GM19099 (cell line): ENCODE results near the gene FGD6.

Source experiments
- POLR2A ChIP-seq: IDR thresholded peaks from 3 replicates; pipeline ENCODE4 v1.6.1; 2011; ENCODE audit warnings: low read depth; ENCODE audit not compliant: insufficient read length; ENCODE audit errors: extremely low read depth

Gene FGD6

DNA sequence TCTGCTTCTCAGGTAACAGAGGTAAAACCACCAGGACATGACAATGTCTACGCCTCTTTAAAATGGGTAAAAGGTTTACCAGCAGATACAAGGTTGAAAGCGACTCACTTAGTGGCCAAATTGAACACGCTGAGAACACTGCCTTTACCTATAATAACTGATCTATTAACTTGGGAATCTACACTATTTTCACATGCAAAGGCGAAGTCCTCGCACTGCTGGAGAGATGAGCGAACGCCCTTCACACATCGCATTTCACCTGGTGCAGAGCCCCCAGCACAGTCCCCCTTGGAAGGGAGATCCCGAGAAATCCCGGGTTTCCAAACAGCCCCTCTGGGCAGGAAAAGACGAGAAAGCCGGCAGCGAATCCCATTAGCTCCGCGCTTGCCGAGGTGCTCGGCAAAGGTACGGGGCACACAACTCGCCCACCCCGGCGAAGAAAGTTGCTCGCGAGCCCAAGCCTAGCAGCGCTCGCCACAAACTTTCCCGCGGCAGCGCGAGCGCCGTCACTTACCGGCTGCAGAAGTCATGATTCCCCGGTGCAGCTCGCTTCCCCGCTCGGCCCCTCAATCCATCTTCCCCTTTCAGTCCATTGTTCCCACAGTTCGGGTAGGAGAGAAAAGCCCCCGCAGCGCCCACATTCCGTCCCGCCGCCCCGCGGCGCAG, 423 bp downstream of the FGD6 start:
- no peak for TF ChIP-seq POLR2A

DNA sequence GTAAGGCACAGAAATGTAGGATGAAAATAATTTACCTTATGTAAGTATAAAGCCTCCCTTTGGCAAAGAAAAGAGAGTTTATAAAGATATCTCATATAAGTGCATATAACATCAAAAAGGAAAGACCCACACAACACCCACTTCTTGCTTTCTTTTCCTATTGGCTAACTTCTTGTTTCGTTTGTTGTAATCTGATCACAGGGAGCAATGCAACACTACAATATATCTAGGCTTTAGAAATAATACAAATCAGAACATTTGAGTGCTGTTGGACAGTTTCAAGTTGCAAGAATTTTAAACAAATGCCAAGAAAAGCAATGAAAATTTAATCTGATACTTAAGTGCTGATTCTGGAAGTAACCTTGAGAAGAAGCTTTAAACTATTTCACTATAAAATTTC, 1.3 kb downstream of the FGD6 start:
- TF ChIP-seq POLR2A, result no peak

DNA sequence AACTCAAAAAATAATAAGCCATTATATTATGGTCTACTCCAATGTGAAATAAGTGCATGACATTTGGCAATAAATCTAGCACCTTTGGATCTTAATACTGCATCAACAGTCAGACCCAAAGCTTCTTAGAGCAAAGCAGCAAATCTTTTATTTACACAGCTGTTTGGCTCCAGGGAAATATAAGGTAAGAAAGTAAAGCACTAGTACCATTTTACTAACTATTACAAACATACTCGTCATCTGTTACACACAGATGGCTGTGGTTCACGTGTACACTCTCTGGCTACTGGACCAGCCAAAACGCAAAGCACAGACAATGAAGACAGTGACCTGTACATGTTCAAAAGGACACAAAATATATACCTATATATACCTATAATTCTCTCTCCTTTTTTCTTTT, 2.8 kb downstream of the FGD6 start:
- no peak for TF ChIP-seq POLR2A

DNA sequence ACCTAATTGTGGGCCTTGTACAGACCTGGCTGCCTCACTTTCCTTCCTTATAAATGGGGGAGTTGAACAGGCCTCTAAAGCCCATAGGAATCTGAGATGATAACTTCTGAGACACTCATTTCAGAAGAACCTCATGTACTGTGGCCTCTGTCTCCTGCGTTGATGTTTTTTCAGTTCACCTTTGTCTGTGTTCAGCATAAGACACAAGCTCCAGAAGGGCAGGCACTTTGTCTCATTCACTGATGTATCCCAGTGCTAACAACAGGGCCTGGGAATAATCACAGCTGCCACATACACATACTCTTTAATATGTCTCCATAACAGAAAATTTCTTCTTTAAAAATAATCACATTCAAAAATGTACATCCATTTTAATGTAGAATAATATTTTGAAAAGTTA, 3.3 kb downstream of the FGD6 start:
- no peak for TF ChIP-seq POLR2A

DNA sequence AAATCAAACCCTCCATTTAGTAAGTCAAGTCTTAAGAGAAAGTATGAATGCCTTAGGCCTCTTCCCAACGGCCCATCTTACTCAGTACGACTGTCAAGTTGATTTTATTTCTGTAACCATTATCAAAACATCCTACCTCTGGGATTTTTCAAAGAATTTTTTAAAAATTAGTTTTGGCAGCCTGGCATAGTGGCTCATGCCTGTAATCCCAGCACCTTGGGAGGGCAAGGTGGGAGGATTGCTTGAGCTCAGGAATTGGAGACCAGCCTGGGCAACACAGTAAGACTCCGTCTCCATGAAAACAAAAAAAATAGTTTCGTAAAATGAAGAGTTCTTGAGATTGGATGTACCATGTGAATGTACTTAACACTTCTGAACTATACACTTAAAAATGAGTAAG, 4.1 kb downstream of the FGD6 start:
- TF ChIP-seq POLR2A, result no peak

DNA sequence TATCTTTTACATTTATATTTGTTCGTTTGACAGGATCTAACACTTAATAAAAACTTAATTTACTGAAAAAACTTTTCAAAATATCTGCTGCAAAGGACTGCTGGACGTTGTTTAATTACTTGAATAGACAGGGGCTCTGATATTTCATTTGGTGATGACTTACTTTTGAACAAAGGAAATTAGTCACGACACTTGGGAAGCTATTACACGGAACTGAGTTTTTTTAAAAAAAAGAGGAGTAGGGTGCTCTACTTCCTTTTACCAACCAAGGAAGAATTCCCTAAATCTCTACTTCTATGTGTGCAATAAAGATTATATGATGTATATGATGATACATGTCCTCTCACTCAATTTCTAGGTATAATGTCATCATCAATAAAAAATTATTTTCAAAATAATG, 4.7 kb downstream of the FGD6 start:
- TF ChIP-seq POLR2A, result no peak

DNA sequence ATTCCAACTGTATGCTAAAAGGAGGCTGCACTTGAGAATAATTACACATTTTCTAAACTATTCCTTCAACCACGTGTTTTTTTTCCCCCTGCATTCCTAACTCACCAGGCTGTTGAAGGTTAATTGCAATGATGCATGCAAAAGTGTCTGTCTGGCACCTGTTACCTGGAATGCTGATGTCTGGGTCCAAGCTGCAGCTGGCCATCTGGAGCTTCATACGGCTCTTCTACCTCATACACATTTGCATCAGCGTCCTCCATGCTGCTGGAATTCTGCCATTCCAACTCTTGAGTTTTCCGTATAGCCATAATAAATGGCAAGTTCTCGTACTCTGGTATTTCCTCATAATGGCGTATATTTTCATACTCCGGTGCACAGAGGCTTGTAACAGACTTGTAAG, 8.6 kb downstream of the FGD6 start:
- TF ChIP-seq POLR2A, result no peak

DNA sequence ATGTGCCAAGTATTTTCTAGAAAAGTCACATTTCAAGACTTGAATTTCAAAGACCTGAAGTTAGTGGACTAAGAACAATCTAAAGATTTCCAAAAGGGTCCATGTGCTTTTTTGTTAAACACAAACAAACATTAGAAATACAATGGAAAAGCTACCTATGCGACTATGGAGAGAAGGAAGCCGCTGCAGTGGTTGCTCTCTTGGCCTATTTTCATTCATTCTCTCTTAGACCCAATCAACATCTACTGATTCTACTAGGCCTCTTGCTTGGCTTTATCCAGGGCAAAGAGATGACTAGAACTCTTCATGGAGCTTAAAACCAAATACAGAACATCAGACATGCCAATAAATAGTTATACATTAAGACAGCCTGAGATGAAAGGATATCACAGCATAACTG, 9.9 kb downstream of the FGD6 start:
- no peak for TF ChIP-seq POLR2A

DNA sequence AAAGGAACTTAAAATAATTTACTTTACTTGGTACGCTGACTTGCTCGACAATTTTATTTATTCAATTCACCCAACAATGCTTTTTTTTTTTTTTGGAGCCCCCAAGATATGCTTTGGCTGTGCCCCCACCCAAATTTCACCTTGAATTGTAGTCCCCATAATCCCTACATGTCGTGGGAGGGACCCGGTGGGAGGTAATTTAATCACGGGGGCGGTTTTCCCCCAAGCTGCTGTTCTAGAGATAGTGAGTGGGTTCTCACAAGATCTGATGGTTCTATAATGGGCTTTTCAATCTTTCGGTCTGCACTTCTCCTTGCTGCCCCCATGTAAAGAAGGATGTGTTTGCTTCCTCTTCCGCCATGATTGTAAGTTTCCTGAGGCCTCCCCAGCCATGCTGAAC, 10.4 kb downstream of the FGD6 start:
- TF ChIP-seq POLR2A, result no peak

DNA sequence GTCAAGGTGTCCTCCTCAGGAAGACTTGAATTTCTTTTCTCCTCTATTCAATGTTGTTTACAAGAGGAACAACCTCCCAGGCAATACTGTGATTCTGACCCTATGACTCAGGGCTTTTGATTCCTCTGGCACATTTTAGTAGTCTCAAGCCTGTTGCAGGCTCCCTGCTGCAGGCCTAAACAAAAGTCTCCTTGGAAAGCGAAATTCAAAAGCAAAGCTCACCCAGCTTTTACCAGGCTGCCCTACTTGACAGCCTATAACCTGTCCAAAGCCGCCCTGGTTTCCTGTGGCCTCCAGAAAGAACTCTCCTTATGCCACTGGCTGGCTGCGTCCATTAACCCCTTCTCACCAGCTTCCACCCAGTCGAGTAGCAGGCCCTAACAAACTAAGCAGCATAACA, 11.6 kb downstream of the FGD6 start:
- TF ChIP-seq POLR2A, result no peak

DNA sequence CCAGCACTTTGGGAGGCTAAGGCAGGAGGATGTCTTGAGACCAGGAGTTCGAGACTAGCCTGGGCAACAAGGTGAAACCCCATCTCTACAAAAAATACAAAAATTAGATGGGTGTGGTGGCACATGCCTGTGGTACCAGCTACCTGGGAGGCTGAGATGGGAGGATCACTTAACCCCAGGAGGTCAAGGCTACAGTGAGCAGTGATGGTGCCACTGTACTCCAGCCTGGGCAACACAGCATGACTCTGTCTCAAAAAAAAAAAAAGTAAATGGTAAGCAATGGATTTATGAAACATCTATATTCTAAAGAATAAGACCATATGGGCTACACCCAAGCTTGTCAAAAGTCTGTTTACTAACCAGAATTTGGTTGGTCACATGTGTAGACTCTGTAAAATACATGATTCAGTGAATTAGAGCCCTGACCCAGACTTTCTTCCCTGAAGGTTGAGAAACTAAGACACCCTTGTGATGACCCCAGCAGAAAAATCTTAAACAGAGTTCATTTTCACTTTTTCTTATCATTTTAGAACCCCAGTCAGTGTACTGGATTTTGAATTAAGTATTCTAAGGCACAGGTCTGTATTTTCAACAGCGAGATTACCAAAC, 12.1 kb downstream of the FGD6 start:
- TF ChIP-seq POLR2A, result no peak

DNA sequence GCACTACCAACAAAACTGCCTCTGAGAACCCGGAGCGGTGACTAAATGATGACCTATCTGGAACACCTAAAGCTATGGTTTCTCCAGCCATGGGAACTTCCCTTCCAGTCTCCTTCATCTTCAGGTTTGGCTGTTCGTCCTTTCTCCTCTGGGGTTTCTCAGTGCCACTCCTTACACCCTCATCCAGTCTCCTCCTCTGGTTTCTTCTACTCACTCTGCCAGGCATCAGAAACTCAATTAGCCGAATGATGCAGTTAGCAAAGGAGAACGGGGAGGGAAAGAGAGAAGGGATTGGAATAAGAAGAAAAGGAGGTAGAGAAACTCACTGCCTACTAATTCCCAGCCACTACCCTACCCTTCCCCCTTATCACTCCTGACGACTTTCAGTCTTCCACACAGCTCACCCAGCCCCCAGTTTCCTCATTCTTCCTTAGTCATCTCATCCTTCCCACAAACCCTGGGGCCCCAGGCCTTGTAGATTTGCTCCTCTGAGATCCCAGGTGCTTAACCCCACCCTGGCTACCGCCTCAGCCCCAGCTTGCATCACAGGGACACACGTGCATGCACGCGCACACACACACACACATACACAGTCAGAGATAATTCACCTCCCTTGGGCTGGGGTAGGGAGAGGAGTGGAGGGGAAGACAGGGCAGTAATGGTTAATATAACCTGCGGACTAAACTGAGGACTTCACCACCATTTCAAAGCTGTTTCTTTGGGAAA, 13.0 kb downstream of the FGD6 start:
- TF ChIP-seq POLR2A, result no peak

DNA sequence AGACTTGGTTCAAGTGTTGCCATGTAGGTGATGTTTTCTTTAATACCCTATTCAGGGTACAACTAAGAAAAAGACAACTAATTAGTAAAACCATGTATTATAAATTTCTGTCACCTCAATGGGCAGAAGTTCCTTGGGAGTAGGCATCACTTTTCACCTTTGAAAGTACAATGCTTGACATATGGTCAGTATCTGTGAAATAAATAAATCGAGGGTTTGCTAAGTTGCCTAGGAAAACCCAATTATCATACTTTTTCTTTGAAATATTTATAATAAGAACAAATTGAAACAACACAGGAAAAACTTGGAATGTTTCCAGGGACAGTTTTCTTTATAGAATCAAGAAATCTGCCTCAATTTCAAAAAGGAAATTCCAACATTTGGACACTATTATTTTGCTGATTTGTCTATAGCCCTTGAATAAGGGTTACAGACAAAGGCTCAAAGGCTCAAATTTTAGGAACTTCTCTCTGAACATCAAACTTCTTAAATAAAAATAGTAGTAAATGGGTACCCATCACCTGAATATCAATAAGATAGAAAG, 13.7 kb downstream of the FGD6 start:
- no peak for TF ChIP-seq POLR2A

DNA sequence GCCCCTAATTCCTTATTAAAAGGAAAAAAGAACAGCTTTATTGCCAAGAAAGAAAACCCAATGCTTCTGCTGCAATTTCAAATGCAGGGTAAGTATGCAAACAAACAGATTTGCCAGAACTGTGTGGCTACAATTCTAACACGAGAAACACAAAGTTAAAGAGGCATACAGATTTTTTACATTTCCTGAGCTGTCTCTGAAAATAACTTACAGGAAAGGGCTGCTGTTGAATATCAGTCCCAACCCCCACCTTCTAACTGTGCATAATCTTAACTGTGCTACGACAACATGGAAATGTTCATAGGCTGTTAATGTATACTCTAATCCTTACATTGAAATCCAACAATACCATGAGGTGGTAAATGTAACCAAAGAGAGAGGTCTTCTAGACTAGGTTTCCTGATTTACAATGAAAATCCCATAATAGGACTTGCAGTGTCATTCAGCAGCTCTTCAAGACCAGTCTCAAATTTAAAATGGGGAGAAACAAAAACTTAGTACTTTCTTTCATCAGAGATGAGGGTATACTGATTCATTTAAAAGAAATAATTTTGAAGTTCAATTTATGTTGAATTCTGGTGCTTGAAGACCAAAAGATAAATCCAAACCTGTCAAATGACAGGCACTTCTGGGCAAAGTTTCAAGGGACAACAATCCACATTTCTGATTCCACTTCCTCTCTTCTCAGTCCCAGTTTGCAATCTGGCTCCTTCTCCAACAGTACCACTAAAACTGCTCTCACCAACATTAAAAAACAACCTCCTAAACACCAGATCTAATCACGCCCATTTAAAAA, 14.4 kb downstream of the FGD6 start:
- no peak for TF ChIP-seq POLR2A

DNA sequence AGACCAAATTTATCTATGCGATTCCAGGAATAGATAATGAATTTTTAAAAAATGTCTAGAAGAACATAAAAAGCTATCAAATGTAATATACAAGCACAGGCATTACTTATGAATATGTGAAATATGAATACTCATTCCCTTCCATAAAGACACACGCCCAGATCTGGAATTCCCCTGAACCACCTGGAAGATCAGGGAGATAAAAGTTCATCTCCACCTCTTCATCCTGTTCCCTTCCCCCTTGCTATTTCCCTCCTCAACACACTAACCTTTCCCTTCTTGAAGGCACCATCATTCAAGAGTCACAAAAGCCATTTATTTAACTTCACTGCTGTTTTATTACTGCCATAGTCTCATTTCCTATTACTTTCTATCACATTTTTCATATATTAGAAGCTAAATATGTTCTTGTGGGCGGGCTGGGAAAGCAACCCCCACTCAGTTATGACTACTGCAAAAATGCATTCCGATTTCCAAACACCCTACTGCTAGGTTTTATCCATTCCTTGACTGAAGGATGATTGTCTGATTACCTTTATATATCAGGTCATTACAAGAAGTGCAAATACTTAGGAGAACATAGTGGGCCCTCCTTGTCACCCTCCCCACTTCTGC, 16.1 kb downstream of the FGD6 start:
- TF ChIP-seq POLR2A, result no peak
